Neuron (in vitro differentiated cells): Measurements from ENCODE around the gene TRAF3IP3.

Experiments used
- H2AFZ ChIP-seq: one replicate; pipeline ENCODE4 v1.6.1; 2013; ENCODE audit warnings: low read depth, mild to moderate bottlenecking, inconsistent platforms, low read length, moderate library complexity
- H3K27me3 ChIP-seq: one replicate; pipeline ENCODE4 v1.6.1; 2013; ENCODE audit warnings: low read length; ENCODE audit not compliant: insufficient read depth
- H3K36me3 ChIP-seq: one replicate; pipeline ENCODE4 v1.6.1; 2013; ENCODE audit warnings: low read length; ENCODE audit not compliant: insufficient read depth
- H3K4me1 ChIP-seq: one replicate; pipeline ENCODE4 v1.6.1; 2013; ENCODE audit warnings: low read length; ENCODE audit not compliant: insufficient read depth
- H3K4me3 ChIP-seq: 2 replicates; pipeline ENCODE4 v1.5.1; 2013; ENCODE audit warnings: mild to moderate bottlenecking, low read length, moderate library complexity
- H3K9me3 ChIP-seq: one replicate; pipeline ENCODE4 v1.6.1; 2013; ENCODE audit warnings: low read length

Gene TRAF3IP3

GRCh38 chr1:209723756-209724693, 31.8 kb upstream of the TRAF3IP3 start:
- Histone ChIP-seq H3K27me3 (peaks cover 3% of the 10 kb centered on the region), H3K4me3 (no peak overlapping the region), H2AFZ (no peak overlapping the region), H3K36me3 (no peaks in the 10 kb centered on the region), H3K4me1 (no peaks in the 10 kb centered on the region), H3K9me3 (no peaks in the 10 kb centered on the region)

- no peaks in the 10 kb centered on the region for H3K9me3 ChIP-seq
- no peak overlapping the region for H3K4me3 ChIP-seq
- no peaks in the 10 kb centered on the region for H3K36me3 ChIP-seq
- H2AFZ ChIP-seq: no peak overlapping the region
- no peaks in the 10 kb centered on the region for H3K4me1 ChIP-seq
- no peaks in the 10 kb centered on the region for H3K27me3 ChIP-seq
Observed at GRCh38 chr1:209727286-209727685, 28.6 kb upstream of the TRAF3IP3 start.

- no peak overlapping the region for H2AFZ ChIP-seq
- no peaks in the 10 kb centered on the region for H3K4me1 ChIP-seq
- no peak overlapping the region for H3K4me3 ChIP-seq
- no peaks in the 10 kb centered on the region for H3K36me3 ChIP-seq
- H3K9me3 ChIP-seq: no peaks in the 10 kb centered on the region
- no peaks in the 10 kb centered on the region for H3K27me3 ChIP-seq
Observed at GRCh38 chr1:209727785-209728184, 28.1 kb upstream of the TRAF3IP3 start.

- Histone ChIP-seq H3K36me3 (no peaks in the 10 kb centered on the region), H3K4me1 (no peaks in the 10 kb centered on the region), H3K27me3 (no peaks in the 10 kb centered on the region), H2AFZ (no peak overlapping the region), H3K9me3 (no peaks in the 10 kb centered on the region), H3K4me3 (no peak overlapping the region)
Observed at GRCh38 chr1:209728466-209728865, 27.4 kb upstream of the TRAF3IP3 start.

- no peaks in the 10 kb centered on the region for H3K9me3 ChIP-seq
- no peaks in the 10 kb centered on the region for H3K36me3 ChIP-seq
- no peaks in the 10 kb centered on the region for H3K4me1 ChIP-seq
- H3K27me3 ChIP-seq: no peaks in the 10 kb centered on the region
- H3K4me3 ChIP-seq: no peak overlapping the region
- no peak overlapping the region for H2AFZ ChIP-seq
Observed at GRCh38 chr1:209729436-209729835, 26.4 kb upstream of the TRAF3IP3 start.

GRCh38 chr1:209732725-209733124, 23.1 kb upstream of the TRAF3IP3 start:
- H3K27me3 ChIP-seq: no peaks in the 10 kb centered on the region
- H3K36me3 ChIP-seq: no peaks in the 10 kb centered on the region
- H3K9me3 ChIP-seq: no peaks in the 10 kb centered on the region
- H3K4me1 ChIP-seq: no peaks in the 10 kb centered on the region
- H2AFZ ChIP-seq: no peak overlapping the region
- H3K4me3 ChIP-seq: no peak overlapping the region

GRCh38 chr1:209733409-209734192, 22.3 kb upstream of the TRAF3IP3 start:
- H3K27me3 ChIP-seq: no peaks in the 10 kb centered on the region
- H3K9me3 ChIP-seq: no peaks in the 10 kb centered on the region
- no peaks in the 10 kb centered on the region for H3K36me3 ChIP-seq
- H3K4me1 ChIP-seq: no peaks in the 10 kb centered on the region
- H3K4me3 ChIP-seq: no peak overlapping the region
- no peak overlapping the region for H2AFZ ChIP-seq

GRCh38 chr1:209736490-209737117, 19.2 kb upstream of the TRAF3IP3 start:
- Histone ChIP-seq H3K27me3 (peaks cover 3% of the 10 kb centered on the region), H3K9me3 (no peaks in the 10 kb centered on the region), H3K4me1 (no peaks in the 10 kb centered on the region), H3K4me3 (no peak overlapping the region), H3K36me3 (no peaks in the 10 kb centered on the region), H2AFZ (no peak overlapping the region)

- Histone ChIP-seq H3K27me3 (peaks cover 3% of the 10 kb centered on the region), H3K4me3 (no peak overlapping the region), H3K9me3 (no peaks in the 10 kb centered on the region), H2AFZ (no peak overlapping the region), H3K36me3 (no peaks in the 10 kb centered on the region), H3K4me1 (no peaks in the 10 kb centered on the region)
Observed at GRCh38 chr1:209737118-209737505, 18.7 kb upstream of the TRAF3IP3 start.

GRCh38 chr1:209738270-209738669, 17.6 kb upstream of the TRAF3IP3 start:
- H3K4me3 ChIP-seq: no peak overlapping the region
- H3K9me3 ChIP-seq: no peaks in the 10 kb centered on the region
- no peaks in the 10 kb centered on the region for H3K4me1 ChIP-seq
- H3K27me3 ChIP-seq: peaks cover 3% of the 10 kb centered on the region
- H2AFZ ChIP-seq: no peak overlapping the region
- no peaks in the 10 kb centered on the region for H3K36me3 ChIP-seq

- Histone ChIP-seq H3K9me3 (no peaks in the 10 kb centered on the region), H3K4me1 (no peaks in the 10 kb centered on the region), H2AFZ (no peak overlapping the region), H3K27me3 (peaks cover 3% of the 10 kb centered on the region), H3K4me3 (no peak overlapping the region), H3K36me3 (no peaks in the 10 kb centered on the region)
Observed at GRCh38 chr1:209741193-209741592, 14.7 kb upstream of the TRAF3IP3 start.

- no peak overlapping the region for H3K4me3 ChIP-seq
- no peaks in the 10 kb centered on the region for H3K36me3 ChIP-seq
- H3K4me1 ChIP-seq: no peaks in the 10 kb centered on the region
- H3K9me3 ChIP-seq: no peaks in the 10 kb centered on the region
- H2AFZ ChIP-seq: no peak overlapping the region
- H3K27me3 ChIP-seq: peaks cover 3% of the 10 kb centered on the region
Observed at GRCh38 chr1:209741889-209742288, 14.0 kb upstream of the TRAF3IP3 start.
